GM18873 (cell line): ENCODE results near the gene SPSB2.

ENCODE experiments used
- ATAC-seq: cut with Tn5 transposase; IDR thresholded peaks from one replicate; pipeline ENCODE4 v1.9.1; 2021; ENCODE audit warnings: mild to moderate bottlenecking, moderate library complexity, moderate number of reproducible peaks; ENCODE audit not compliant: unreplicated experiment, low FRiP score

SPSB2 gene

DNA sequence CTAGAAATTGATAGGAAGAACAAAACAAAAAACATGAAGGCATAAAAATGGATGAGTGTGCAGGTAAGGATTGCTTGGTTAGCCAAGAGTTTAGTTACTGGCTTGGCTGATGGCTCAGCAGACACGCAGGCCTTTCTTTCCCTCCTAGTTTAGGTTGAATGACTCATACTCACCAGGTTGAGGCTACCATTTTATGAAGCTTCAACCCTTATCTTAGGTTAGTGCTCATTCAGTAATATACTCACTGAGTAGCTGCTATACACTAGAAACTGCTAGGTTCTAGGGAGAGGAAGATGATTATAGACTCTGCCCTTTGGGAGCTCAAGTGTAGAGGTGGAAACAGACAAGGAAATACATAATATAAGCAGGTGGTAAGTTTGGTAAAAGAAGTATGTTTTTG, 38.8 kb downstream of the SPSB2 start:
- ATAC-seq: no peak

DNA sequence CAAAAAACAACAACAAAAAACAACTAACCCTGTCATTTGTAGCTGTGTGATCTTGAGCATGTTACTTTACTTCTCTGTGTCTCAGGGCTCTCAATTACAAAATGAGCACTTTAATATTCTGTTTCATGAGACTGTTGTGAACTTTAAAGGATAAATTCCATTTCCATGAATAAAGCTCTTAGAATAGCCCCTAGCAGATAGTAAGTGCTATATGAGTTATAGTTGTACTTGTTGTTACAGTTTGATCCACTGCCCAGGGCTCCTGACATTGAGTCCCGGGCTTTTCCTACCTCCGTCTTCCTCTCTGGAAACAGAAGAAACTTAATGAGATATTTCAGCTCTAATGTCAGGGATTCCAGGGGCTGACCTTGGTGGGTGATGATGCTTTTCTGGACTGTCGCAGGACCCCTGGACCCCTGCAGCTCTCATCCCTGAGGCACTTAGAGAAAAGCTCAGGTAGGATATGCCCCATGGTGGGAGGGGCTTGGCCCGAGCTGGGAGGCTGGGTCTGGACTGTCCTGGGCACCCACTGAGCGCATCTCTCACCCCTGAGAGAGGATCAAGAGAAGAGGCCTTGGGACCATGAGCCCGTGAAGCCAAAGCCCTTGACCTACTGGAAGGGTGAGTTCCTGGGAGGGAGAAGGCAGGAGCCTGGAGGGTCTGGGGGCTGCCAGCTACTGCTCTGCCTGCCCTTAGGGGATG, 39.8 kb downstream of the SPSB2 start:
- ATAC-seq: no peak

DNA sequence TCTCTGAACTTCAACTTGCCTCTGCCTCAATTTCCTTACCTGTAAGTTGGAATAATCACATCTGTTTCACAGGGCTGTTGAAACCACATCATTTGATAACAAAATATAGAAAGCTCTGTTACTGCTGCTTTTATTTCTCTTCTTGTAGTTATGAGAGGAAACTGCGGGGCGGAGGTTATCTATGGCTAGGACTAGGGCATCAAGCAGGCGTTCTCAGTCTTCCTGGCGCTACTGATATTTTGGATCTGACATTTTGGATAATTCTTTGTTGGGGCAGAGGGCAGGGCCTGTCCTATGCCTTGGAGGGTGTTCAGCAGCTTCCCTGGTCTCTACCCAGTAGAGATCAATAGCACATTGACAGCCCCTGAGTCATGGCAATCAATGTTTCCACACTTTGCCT, 41.0 kb downstream of the SPSB2 start:
- no peak for ATAC-seq

DNA sequence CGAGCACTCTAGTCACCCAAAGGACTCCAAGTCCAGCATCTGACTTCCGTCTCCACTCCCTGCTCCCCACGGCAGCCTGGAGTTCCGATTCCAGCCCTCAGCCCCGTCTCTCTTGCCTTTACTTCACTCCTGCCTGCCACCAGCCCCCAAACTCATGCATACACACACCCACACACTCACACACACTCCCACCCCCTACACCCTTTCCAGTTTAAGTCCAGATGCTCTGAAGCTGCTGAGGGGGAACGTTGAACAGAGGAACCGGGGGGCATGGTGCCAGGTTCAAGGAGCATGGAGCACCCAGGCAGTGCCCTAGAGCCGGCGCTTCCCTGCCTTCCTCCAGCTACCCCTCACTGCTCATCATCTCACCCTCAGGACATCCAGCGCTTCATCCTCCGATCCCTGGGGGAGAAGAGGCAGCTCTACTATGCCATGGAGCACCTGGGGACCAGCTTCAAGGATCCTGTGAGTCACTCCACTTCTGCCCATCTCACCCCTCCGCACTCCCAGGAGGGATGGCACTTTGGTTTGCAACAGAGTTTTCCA, 41.6 kb downstream of the SPSB2 start:
- ATAC-seq: no peak

DNA sequence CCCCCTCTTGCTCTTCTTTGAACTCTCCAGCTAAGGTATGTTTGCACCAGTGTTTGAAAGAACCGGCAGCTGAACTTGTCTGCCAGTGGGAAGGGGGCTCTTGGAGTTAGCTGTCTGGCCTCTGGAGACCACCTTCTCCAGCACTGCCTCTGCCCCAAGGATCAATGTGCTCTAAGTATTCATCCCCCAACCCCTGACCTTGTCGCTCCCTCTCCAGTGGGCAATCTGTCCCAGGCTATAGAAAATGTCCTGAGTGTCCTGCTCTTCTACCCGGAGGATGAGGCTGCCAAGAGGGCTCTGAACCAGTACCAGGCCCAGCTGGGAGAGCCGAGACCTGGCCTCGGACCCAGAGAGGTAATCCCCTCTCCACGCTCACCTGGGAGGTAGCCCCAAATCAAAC, 42.1 kb downstream of the SPSB2 start:
- no peak for ATAC-seq

DNA sequence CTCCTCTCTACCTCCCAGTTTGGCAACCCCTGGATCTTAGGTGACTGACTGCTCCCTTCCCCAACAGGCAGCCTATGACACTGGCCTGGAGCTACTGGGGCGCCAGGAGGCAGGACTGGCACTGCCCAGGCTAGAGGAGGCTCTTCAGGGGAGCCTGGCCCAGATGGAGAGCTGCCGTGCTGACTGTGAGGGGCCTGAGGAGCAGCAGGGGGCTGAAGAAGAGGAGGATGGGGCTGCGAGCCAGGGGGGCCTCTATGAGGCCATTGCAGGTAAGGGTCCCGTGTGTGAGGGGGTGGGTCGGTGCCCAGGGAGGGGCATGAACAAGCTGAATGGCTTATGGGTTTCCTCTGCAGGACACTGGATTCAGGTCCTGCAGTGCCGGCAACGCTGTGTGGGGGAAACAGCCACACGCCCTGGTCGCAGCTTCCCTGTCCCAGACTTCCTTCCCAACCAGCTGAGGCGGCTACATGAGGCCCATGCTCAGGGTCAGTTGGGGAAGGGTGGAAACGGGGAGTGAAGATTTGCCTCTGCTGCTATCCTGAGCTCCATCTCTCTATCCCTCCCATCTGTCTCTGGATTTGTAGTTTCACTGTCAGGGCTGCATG, 42.7 kb downstream of the SPSB2 start:
- no peak for ATAC-seq

DNA sequence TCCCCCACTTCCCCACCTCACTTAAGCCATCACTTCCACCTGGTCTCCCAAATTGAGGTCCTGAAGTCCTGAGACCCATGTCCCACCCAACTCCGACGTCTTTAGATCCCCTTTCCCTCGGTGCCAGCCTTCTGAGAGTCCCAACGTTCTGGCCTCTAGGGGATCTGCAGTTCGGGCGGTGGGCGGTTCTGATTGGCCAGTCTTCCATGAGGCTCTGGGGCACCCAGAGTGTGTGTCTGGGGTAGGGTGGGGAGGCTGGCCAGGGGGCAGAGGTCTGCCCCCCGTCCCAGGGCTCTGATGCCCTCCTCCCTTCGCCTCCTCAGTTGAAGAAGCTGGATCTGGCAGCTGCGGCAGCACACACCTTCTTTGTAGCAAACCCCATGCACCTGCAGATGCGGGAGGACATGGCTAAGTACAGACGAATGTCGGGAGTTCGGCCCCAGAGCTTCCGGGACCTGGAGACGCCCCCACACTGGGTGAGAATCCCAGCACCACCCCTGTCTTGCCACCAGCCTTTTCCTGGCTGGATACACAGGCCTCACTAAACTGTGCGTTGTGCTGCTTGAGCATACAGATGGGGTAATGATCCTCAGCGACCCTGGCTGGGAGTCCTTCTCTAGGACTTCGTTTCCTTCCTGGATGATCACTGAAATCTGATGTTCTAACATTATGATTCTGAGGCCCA, 43.4 kb downstream of the SPSB2 start:
- no peak for ATAC-seq

DNA sequence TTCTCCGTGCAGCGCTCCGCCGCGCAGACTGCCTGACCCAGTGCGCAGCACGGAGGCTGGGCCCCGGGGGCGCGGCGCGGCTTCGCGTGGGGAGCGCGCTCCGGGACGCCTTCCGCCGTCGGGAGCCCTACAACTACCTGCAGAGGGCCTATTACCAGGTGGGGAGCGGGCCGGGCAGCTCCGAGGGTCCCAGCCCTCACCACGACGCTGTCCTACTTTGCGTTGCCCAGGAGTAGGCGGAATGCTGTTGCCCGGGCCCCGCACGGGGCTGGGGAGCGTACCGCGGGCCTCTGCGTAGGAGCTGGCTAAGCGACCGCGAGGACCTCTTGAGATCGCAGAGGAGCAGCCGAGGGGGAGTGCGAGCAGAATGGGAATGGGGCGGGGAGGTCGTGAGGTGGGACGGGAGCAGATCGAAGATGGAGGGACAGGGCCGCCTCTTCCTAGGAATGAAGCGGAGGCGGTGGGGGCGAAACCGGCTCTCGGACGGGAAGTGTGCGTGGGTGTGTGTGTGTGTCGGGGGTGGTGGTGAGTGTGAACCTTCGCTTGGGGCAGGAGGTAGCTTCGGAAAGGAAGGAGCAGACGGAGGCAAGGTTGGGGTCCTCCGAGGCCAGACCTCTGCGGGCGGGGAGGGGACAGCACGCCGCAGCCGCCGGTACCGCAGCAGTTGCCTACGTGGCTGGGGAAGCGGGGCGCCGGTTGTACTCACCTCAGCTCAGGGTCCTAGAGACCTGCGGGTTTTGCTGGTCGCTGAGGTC, 44.1 kb downstream of the SPSB2 start:
- ATAC-seq: no peak

DNA sequence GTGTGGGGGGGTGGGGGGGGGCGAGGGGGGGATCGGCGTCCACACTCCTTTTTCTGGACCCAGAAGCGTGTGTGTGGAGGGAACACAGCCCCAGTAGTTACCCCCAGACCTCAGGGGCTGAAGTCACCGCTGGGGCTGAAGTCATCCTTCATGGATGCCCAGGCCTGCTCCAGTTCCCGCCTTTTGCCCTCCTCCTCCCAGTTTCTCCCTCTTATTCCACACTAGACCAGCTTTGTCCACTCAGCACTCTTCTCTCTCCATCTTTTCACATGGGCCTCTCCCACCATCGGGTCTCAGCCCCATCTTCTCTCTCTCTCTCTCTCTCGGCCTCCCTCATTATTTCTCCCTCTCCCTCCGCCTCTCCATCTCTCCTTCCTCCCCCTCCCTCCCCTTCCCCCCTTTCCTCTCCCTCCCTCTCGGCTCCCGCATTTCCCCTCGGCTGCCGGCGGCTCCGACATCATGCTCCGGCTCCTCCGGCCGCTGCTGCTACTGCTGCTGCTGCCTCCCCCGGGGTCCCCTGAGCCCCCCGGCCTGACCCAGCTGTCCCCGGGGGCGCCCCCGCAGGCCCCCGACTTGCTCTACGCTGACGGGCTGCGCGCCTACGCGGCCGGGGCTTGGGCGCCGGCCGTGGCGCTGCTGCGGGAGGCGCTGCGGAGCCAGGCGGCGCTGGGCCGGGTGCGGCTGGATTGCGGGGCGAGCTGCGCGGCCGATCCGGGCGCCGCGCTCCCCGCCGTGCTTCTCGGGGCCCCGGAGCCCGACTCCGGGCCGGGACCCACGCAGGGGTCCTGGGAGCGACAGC, 44.9 kb downstream of the SPSB2 start, which contains the start of gene P3H3:
P3H3 (plus strand) TSS at position 426 of the 799 bp plus-strand sequence; CDS start at position 460, 34 bp downstream.
- no peak for ATAC-seq

DNA sequence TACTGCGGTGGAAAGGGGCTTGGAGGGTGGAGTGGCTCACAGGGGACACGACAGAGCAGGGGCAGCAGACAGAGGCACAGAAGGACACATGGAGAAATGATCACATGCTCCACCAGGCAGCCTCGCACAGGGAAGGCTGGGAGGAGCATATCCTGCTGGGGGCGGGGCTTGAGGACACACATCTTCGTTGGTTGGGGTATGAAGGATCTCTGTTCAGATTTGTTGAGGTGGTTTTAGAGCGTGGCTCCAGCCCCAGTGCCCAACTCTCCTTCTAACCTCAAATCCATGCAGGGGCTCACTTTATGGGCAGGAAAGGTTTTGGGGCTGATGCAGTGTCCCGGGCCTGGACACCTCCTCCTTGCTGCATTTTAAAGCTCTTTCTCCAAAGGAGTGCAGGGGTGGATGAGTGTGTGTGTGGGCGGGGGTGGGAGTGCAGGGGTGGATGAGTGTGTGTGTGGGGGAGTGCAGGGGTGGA, 45.6 kb downstream of the SPSB2 start:
- ATAC-seq: no peak

DNA sequence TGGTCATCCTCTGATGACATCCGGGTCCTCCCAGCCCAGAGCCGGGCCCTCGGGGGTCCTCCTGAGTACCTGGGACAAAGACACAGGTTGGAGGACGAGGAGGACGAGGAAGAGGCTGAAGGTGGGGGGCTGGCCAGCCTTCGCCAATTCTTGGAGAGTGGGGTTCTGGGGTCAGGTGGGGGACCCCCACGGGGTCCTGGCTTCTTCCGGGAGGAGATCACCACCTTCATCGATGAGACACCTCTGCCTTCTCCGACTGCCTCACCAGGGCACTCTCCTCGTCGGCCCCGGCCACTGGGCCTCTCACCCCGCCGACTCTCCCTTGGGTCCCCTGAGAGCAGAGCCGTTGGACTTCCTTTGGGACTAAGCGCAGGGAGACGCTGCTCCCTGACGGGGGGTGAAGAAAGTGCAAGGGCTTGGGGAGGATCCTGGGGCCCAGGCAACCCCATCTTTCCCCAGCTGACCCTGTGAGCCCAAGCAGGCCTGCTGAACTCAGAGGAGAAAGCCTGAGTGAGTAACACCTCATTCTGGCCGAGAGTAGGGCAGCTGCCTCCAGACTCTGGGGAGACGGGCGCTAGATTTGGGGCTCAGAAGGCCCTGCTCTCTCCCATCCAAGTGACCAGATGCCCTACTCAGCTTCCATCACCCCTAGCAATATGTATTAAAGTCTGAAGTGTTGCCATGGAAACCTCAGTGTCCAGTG, 46.2 kb downstream of the SPSB2 start:
- ATAC-seq: no peak

DNA sequence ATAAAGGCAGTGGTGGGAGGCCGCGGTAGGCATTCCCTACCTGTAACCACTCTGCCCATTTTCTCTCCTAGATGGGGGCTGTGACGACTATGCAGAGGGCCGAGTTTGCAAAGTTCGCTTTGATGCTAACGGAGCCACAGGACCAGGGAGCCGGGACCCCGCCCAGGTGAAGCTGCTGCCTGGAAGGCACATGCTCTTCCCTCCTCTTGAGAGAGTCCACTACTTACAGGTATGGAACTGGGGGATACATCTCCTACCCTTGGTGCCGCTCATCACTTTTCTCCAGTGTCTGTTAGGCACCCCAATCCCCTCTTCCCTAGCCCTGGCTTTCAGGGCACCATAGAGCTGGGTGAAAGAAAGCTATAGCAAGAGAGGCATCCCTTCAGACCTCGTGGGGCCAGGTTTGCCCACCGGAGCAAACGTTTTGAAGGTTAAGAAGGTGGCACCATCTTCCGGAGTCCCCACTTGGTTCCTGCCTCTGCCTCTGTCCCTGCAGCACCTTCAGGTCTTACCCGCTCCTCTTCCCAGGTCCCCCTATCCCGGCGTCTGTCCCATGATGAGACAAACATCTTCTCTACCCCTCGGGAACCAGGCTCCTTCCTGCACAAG, 46.9 kb downstream of the SPSB2 start:
- no peak for ATAC-seq

DNA sequence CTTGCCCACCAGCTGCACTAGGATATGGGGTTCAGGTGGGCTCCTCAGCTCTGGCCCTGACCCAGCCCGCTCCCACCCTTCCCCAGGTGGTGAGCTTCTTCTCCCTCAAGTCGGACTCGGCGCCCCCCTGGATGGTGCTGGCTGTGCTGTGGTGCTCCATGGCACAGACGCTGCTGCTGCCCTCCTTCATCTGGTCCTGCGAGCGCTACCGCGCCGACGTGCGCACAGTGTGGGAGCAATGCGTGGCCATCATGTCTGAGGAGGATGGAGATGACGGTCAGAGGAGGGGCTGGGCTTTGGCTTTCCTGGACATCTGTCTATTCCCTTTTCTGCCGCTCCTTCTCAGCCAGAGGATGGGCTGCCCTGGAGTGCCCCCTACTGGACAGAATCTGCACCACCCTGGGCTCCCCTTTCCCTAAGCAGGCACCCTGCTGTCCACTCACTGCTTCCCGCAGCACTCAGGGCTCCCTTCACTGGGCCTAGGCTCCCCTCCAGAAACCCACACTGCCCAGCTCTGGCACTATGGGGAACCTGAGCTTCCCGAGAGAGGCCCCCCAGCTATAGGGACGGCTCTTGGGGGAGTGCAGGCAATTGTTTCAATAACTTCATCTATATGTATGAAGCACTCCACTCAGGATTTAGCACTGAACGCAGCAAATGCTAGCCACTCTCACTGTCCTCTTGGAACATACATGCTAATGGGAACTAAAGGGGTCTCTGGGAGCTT, 47.5 kb downstream of the SPSB2 start:
- no peak for ATAC-seq

DNA sequence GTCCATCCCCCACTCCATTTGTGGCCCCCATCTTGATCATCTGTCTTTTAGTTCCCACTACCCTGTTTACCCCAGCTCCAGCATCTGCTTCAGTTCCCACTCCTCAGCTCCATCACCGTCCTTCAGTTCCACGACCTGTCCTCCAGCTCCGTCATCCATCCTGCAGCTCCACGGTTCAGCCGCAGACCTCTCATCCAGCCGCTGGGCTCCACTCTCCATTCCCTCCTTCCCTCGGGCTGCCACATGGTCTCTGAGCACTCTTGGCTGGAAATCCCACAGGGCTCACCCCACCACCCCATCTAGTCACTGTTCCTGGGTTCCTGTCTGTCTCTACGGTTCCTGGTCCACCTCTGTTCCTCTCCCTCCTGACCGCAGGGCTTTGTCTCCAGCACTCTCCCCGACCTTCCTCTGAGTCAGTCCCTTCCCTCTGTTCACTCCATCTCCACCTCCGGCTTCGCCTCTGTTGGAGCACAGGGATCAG, 48.2 kb downstream of the SPSB2 start:
- no peak for ATAC-seq

DNA sequence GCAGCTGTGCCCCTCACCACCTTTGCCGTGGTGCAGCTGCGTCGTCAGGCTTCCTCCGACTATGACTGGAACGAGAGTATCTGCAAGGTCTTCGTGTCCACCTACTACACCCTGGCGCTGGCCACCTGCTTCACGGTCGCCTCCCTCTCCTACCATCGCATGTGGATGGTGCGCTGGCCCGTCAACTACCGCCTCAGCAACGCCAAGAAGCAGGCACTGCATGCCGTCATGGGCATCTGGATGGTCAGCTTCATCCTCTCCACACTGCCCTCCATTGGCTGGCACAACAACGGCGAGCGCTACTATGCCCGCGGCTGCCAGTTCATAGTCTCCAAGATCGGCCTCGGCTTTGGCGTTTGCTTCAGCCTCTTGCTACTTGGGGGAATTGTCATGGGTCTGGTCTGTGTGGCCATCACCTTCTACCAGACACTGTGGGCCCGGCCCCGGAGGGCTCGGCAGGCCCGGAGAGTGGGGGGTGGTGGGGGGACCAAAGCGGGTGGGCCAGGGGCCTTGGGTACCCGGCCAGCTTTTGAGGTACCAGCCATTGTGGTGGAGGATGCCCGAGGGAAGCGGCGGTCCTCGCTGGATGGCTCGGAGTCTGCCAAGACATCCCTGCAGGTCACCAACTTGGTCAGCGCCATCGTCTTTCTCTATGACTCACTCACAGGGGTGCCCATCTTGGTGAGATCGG, 48.9 kb downstream of the SPSB2 start:
- ATAC-seq: no peak

DNA sequence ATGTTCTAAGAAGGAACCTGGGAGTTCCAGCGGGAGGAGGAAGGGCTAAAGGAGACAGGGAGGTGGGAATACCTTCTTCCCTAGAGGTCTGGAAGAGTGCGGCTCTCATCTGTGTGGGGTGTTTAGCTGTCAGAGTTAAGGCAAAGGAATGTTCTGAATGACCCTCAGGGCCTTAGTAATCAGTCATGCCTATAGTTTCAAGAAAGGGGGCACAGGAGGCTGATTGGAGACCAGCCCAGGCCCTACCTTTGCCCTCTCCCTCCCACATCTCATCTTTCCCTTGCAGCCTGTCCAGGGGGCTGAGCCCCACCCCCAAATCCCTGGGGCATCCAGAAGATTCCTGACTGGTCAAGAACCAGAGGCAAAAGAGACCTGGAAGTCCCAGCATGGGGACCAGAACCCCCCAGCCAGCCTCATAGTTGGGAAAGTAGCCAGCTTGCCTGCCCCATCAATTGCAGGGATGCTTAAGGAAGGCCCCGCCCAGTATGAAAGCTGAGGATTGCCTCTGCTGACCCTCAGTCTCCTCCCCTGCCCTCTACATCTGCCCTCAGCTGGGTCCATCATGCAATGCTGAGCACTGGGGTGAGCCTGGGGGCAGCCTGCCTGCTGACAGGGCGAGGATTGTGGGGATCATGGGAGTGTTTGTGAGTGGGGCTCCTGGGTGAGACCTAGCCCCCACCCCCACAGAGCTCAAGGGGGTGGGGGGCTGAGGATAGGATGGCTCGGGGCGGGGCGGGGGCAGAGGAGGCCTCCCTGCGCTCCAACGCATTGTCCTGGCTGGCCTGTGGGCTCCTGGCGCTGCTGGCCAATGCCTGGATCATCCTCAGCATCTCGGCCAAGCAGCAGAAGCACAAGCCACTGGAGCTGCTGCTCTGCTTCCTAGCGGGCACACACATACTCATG, 49.7 kb downstream of the SPSB2 start:
- ATAC-seq: no peak
